Osteoblast (primary cell): ENCODE results near the gene SLC25A28. TPM values are rescaled to one million over a fixed set of nuclear protein-coding genes. Genes with fewer than 3 reads are reported as not detected.

Experiments used
- DNase-seq: peaks from one replicate; pipeline ENCODE4 v3.0.0; 2011; ENCODE audit warnings: low spot score, mixed read lengths; ENCODE audit not compliant: insufficient read length; ENCODE audit errors: missing footprints
- H2AFZ ChIP-seq: 2 replicates; pipeline ENCODE4 v1.6.0; 2011; ENCODE audit warnings: mild to moderate bottlenecking, low read length
- H3K27ac ChIP-seq: 2 replicates; pipeline ENCODE4 v1.5.1; 2011; ENCODE audit warnings: mild to moderate bottlenecking, low read depth, low read length, moderate library complexity
- H3K27me3 ChIP-seq: 2 replicates; pipeline ENCODE4 v1.6.0; 2012; ENCODE audit warnings: mild to moderate bottlenecking, control low read depth, inconsistent platforms, low read length, moderate library complexity; ENCODE audit not compliant: insufficient read depth
- H3K36me3 ChIP-seq: 2 replicates; pipeline ENCODE4 v1.5.1; 2011; ENCODE audit warnings: mild to moderate bottlenecking, low read length, control low read depth, moderate library complexity; ENCODE audit not compliant: insufficient read depth
- H3K4me1 ChIP-seq: 2 replicates; pipeline ENCODE4 v1.5.1; 2011; ENCODE audit warnings: mild to moderate bottlenecking, low read length, control low read depth, moderate library complexity; ENCODE audit not compliant: insufficient read depth
- H3K4me2 ChIP-seq: 2 replicates; pipeline ENCODE4 v1.6.0; 2011; ENCODE audit warnings: mild to moderate bottlenecking, low read length; ENCODE audit not compliant: insufficient read depth
- H3K4me3 ChIP-seq: fragments of 200-600 bp; sonication (generic); 3 replicates; pipeline ENCODE4 v1.5.1; 2012; ENCODE audit warnings: mild to moderate bottlenecking, low read length, inconsistent platforms; ENCODE audit not compliant: insufficient read depth
- H3K79me2 ChIP-seq: 2 replicates; pipeline ENCODE4 v1.6.0; 2012; ENCODE audit warnings: mild to moderate bottlenecking, low read length, control low read depth, inconsistent platforms; ENCODE audit not compliant: insufficient read depth
- H3K9me3 ChIP-seq: 2 replicates; pipeline ENCODE4 v1.5.1; 2011; ENCODE audit warnings: low read depth, low read length, control low read depth
- H4K20me1 ChIP-seq: 2 replicates; pipeline ENCODE4 v1.6.0; 2012; ENCODE audit warnings: mild to moderate bottlenecking, low read length, control low read depth; ENCODE audit not compliant: insufficient read depth
- CTCF ChIP-seq: IDR thresholded peaks from 2 replicates; pipeline ENCODE4 v1.5.1; 2011; ENCODE audit warnings: mild to moderate bottlenecking, low read depth, low read length, moderate library complexity; ENCODE audit errors: extremely low read depth
- total RNA-seq: library from RNA; depleted of rRNA; stranded (reverse); fragments of >200 nt; gene quantifications from 2 replicates; pipeline ENCODE4 v1.2.3, GENCODE V29; 2012

Gene SLC25A28
- total RNA-seq, 1 donor: 16.3 TPM

GRCh38 chr10:99631496-99631895 lies 11.3 kb upstream of the SLC25A28 start:
- H3K27me3 ChIP-seq: no peaks in the 10 kb centered on the region
- DNase-seq: peak; percentile 78
- peaks cover 9% of the 10 kb centered on the region for H3K4me1 ChIP-seq
- TF ChIP-seq CTCF: no peak
- H3K4me2 ChIP-seq: no peak overlapping the region
- H2AFZ ChIP-seq: no peak overlapping the region
- no peaks in the 10 kb centered on the region for H3K79me2 ChIP-seq
- H3K27ac ChIP-seq: peak overlapping the region; percentile 83
- H4K20me1 ChIP-seq: no peaks in the 10 kb centered on the region
- no peaks in the 10 kb centered on the region for H3K9me3 ChIP-seq
- no peak overlapping the region for H3K4me3 ChIP-seq
- H3K36me3 ChIP-seq: no peaks in the 10 kb centered on the region

- peak; percentile 25 for DNase-seq
- Histone ChIP-seq H3K79me2 (no peaks in the 10 kb centered on the region), H3K9me3 (no peaks in the 10 kb centered on the region), H3K27ac (peak overlapping the region; percentile 83), H3K4me2 (peak overlapping the region; percentile 16), H3K4me1 (peaks cover 9% of the 10 kb centered on the region), H2AFZ (peak overlapping the region; percentile 74), H3K27me3 (no peaks in the 10 kb centered on the region), H3K36me3 (no peaks in the 10 kb centered on the region), H3K4me3 (no peak overlapping the region), H4K20me1 (no peaks in the 10 kb centered on the region)
- TF ChIP-seq CTCF: no peak
Measured at GRCh38 chr10:99630991-99631390, 10.8 kb upstream of the SLC25A28 start.

- Histone ChIP-seq H3K27me3 (no peaks in the 10 kb centered on the region), H3K27ac (peak overlapping the region; percentile 83), H3K79me2 (no peaks in the 10 kb centered on the region), H2AFZ (no peak overlapping the region), H3K4me3 (no peak overlapping the region), H3K9me3 (no peaks in the 10 kb centered on the region), H4K20me1 (no peaks in the 10 kb centered on the region), H3K4me1 (peaks cover 9% of the 10 kb centered on the region), H3K36me3 (no peaks in the 10 kb centered on the region), H3K4me2 (no peak overlapping the region)
- DNase-seq: peak; percentile 53
- TF ChIP-seq CTCF: peak; percentile 54
Measured at GRCh38 chr10:99630433-99630832, 10.2 kb upstream of the SLC25A28 start.

GRCh38 chr10:99629625-99629978 lies 9.4 kb upstream of the SLC25A28 start:
- Histone ChIP-seq H3K4me2 (no peak overlapping the region), H3K4me3 (no peak overlapping the region), H3K79me2 (no peaks in the 10 kb centered on the region), H2AFZ (no peak overlapping the region), H3K9me3 (no peaks in the 10 kb centered on the region), H3K36me3 (no peaks in the 10 kb centered on the region), H3K27me3 (no peaks in the 10 kb centered on the region), H4K20me1 (no peaks in the 10 kb centered on the region), H3K27ac (no peak overlapping the region), H3K4me1 (peaks cover 9% of the 10 kb centered on the region)
- no peak for DNase-seq
- TF ChIP-seq CTCF: no peak
